Activated naive CD4-positive, alpha-beta T cell treated with anti-CD3 and anti-CD28 coated beads, Interleukin-2, amount 50 U/mL, for 24 hours (primary cell): ENCODE results near the gene SLC45A2.
"Not testable (repeated sequence)": the region's sequence is repeated elsewhere in the genome, so short reads cannot be mapped to it uniquely, and the experiment has no call there.

Experiments
- H3K27ac Mint-ChIP-seq: one replicate; pipeline ENCODE4 v1.8.0; 2021; ENCODE audit warnings: mild to moderate bottlenecking, mixed read lengths
- H3K27me3 Mint-ChIP-seq: one replicate; pipeline ENCODE4 v1.8.0; 2021; ENCODE audit warnings: mixed read lengths
- H3K36me3 Mint-ChIP-seq: one replicate; pipeline ENCODE4 v1.8.0; 2021; ENCODE audit warnings: mixed read lengths
- H3K4me1 Mint-ChIP-seq: one replicate; pipeline ENCODE4 v1.8.0; 2021; ENCODE audit warnings: mixed read lengths
- H3K4me3 Mint-ChIP-seq: one replicate; pipeline ENCODE4 v1.8.0; 2021; ENCODE audit warnings: mild to moderate bottlenecking, mixed read lengths
- H3K9me3 Mint-ChIP-seq: one replicate; pipeline ENCODE4 v1.8.0; 2021; ENCODE audit warnings: mixed read lengths

The SLC45A2 gene

DNA sequence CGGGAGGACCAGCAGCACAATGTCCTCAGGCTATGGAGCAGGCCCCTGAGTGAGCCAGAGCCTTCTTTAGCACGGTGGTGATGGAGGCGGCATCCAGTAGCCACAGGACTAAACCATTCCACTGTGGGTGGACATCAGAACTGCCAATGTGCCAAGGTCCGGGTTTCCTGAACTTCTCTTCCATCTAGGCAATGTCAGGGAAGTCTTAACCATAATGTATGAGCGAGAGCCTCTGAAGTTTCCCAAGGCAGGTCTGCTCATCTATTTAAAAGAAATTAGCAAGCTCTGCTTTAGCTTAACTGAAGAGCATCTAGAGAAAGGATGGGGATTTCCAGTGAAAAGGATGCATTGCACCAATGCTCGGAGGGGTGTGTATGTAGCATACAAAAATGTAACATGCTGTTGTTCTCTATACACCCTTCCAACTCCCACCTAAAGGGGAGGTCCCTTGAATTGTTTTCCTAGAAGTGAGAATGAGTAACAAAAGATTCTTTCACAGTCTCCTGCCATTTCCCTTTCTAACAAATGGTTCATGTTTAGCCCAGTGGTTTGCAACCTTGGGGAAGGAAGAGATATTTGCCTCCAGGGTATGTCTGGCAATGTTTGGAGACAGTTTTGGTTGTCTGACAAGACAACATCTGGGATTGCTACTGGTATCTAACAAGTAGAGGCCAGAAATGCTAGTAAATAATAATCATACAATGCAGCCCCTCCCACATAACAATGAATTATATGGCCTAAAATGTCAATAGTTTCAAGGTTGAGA lies 54.4 kb downstream of the SLC45A2 start:
- Mint-ChIP-seq H3K9me3 (no peaks in the 10 kb centered on the region), H3K27me3 (peaks cover 6% of the 10 kb centered on the region), H3K27ac (no peak overlapping the region), H3K36me3 (no peaks in the 10 kb centered on the region), H3K4me3 (no peak overlapping the region), H3K4me1 (no peaks in the 10 kb centered on the region)

DNA sequence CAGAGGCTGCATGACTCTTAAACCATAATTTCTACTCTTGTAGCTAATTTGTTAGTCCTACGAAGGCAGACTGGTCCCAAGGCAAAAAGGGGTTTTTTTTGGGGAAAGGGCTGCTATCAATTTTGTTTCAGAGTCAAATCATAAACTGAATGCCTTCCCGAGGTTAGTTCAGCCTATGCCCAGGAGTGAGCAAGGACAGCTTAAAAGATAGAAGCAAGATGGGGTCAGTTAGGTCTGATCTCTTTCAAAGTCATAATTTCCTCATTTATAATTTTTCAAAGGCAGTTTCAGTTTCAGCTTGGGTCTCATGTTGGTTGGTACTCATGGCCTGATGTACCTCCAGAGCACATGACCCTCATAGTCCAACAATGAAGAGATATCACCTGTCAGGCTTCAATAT lies 56.2 kb downstream of the SLC45A2 start:
- Mint-ChIP-seq H3K4me3 (no peak overlapping the region), H3K9me3 (no peaks in the 10 kb centered on the region), H3K36me3 (no peaks in the 10 kb centered on the region), H3K4me1 (no peaks in the 10 kb centered on the region), H3K27me3 (peaks cover 6% of the 10 kb centered on the region), H3K27ac (no peak overlapping the region)

DNA sequence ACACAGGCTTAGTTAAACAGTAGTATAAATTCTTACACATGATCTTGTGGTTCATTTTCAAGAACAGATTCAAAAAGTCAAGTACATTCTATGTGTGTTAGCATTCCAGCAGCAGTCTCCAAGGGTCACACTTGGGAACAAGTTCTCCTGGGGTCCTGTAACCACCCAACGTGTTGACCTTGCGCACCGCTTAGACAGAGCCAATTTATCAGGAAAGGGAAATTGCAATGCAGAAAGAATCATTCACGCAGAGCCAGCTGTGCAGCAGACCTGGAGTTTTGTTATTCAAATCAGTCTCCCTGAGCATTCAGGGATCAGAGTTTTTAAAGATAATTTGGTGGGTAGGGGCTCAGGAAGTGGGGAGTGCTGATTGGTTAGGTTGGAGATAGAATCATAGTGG lies 56.8 kb downstream of the SLC45A2 start:
- Mint-ChIP-seq H3K27ac (no peak overlapping the region), H3K9me3 (no peaks in the 10 kb centered on the region), H3K4me1 (no peaks in the 10 kb centered on the region), H3K27me3 (peaks cover 9% of the 10 kb centered on the region), H3K36me3 (no peaks in the 10 kb centered on the region), H3K4me3 (no peak overlapping the region)

DNA sequence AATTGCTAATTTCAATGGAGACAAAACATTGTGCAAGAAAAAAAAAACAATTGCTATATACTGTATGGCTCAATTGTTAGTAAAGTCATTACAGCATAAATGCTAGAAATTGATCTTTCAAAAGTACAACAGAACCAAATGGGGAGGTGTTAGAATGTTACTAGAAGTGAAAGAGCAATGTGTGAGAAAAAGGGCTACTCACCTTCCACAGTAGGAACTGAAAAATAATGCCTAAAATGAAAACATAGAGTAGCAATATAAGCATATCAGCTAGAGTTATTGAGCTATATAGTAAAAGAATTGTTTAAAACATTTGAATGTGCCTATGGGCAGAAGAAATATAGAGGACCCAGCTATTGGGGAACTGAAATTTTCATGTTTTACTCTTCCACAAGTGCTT lies 59.2 kb downstream of the SLC45A2 start:
- H3K4me1 Mint-ChIP-seq: no peaks in the 10 kb centered on the region

DNA sequence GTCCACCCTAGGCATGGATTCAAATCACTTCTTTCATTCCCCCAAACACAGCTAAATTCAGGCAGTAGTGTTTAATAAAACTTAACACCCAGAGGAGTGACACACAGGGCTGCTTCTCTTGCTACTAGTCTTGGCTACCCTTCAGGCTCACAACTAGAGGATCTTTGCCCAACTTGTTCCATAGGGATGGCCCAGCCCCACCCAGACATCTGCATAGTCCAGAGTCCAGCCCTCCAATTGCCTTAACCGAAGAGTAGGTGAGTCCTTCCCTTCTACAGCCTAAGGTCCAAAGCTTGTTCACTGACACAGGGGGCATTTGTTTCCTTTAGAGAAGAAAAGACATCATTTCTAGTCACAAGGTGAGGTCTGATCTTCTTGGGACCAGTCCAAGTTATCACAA lies 63.5 kb downstream of the SLC45A2 start:
- H3K4me3 Mint-ChIP-seq: no peak overlapping the region
- no peaks in the 10 kb centered on the region for H3K36me3 Mint-ChIP-seq
- H3K4me1 Mint-ChIP-seq: no peaks in the 10 kb centered on the region
- H3K27ac Mint-ChIP-seq: no peak overlapping the region
- H3K9me3 Mint-ChIP-seq: peaks cover 17% of the 10 kb centered on the region
- H3K27me3 Mint-ChIP-seq: peaks cover 17% of the 10 kb centered on the region

More for the DNA sequence above, 59.2 kb downstream of the SLC45A2 start:
- no peaks in the 10 kb centered on the region for H3K9me3 Mint-ChIP-seq
- H3K27me3 Mint-ChIP-seq: peaks cover 15% of the 10 kb centered on the region
- H3K27ac Mint-ChIP-seq: no peak overlapping the region
- no peak overlapping the region for H3K4me3 Mint-ChIP-seq
- H3K36me3 Mint-ChIP-seq: no peaks in the 10 kb centered on the region

DNA sequence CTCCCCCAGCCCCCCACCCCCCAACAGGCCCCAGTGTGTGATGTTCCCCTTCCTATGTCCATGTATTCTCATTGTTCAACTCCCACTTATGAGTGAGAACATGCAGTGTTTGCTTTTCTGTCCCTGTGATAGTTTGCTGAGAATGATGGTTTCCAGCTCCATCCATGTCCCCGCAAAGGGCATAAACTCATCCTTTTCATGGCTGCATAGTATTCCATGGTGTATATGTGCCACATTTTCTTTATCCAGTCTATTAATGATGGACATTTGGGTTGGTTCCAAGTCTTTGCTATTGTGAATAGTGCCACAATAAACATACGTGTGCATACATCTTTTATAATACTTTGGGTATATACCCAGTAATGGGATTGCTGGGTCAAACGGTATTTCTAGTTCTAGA lies 69.6 kb downstream of the SLC45A2 start:
- H3K9me3 Mint-ChIP-seq: peaks cover 23% of the 10 kb centered on the region
- not testable (repeated sequence) for H3K4me3 Mint-ChIP-seq, H3K27me3 Mint-ChIP-seq, H3K4me1 Mint-ChIP-seq, H3K27ac Mint-ChIP-seq, H3K36me3 Mint-ChIP-seq

DNA sequence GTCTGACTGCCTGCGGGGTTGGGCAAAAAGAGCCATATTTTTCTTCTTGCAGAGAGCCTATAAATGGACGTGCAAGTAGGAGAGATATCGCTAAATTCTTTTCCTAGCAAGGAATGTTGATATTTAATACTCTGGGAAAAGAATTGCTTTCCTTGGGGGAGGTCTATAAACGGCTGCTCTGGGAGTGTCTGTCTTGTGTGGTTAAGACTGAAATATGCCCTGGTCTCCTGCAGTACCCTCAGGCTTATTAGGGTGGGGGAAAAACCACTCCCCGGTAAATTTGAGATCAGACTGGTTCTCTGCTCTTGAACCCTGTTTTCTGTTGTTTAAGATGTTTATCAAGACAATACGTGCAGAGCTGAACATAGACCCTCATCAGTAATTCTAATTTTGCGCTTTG lies 78.2 kb downstream of the SLC45A2 start:
- H3K36me3 Mint-ChIP-seq, H3K27me3 Mint-ChIP-seq, H3K27ac Mint-ChIP-seq, H3K4me3 Mint-ChIP-seq, H3K4me1 Mint-ChIP-seq: not testable (repeated sequence)
- H3K9me3 Mint-ChIP-seq: peaks cover 29% of the 10 kb centered on the region

DNA sequence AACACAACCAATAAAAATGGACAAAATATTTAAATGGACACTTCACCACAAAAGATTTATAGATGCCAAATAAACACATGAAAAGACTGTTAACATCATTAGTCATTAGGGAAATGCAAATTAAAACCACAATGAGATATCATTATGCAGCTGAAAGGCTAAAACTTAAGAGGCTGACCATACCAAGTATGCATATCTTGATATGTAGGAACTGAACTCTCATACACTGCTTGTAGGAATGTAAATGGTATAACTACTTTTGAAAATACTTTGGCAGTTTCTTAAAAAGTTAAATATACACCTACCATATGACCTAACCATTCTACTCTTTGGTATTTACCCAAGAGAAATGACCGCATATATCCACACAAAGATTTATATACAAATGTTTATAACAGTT lies 79.1 kb downstream of the SLC45A2 start:
- H3K4me1 Mint-ChIP-seq: no peaks in the 10 kb centered on the region
- peaks cover 29% of the 10 kb centered on the region for H3K9me3 Mint-ChIP-seq
- H3K4me3 Mint-ChIP-seq: no peak overlapping the region
- peaks cover 7% of the 10 kb centered on the region for H3K27me3 Mint-ChIP-seq
- peaks cover 9% of the 10 kb centered on the region for H3K36me3 Mint-ChIP-seq
- no peak overlapping the region for H3K27ac Mint-ChIP-seq

DNA sequence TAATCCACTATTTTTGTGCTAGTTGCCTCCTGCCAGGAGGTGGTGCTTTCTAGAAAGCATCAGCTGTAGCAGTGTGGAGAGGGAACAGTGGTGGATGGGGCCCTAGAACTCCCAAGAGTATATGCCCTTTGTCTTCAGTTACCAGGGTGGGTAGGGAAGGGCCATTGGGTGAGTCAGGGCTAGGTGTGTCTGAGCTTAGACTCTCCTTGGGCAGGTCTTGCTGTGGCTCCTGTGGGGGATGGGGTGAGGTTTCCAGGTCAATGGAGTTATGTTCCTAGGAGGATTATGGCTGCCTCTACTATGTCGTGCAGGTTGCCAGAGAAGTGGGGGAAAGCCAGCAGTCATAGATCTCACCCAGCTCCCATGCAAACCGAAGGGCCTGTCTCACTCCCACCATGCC lies 81.4 kb downstream of the SLC45A2 start:
- Mint-ChIP-seq H3K27ac (no peak overlapping the region), H3K9me3 (peaks cover 19% of the 10 kb centered on the region), H3K4me1 (no peaks in the 10 kb centered on the region), H3K36me3 (peaks cover 9% of the 10 kb centered on the region), H3K4me3 (no peak overlapping the region), H3K27me3 (peaks cover 5% of the 10 kb centered on the region)

DNA sequence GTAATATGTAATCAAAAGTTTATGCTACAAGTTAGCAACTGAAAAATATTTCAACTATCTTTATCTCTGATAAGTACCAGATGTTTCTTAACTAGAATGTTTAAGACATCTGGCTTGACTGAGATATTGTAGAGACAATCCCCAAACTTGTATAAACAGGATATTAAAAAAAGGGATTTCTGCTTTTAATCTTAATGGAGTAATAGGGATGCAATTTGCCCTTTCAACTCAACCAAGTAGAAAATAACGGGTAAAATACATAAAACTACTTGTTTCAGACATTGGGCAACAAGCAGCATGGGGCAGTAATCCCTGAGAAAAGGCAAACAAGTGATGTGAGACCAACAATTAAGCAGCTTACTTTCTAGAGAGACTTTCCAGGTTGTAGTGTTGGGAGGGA lies 83.3 kb downstream of the SLC45A2 start:
- Mint-ChIP-seq H3K27ac (no peak overlapping the region), H3K27me3 (peaks cover 7% of the 10 kb centered on the region), H3K36me3 (peaks cover 5% of the 10 kb centered on the region), H3K4me1 (no peaks in the 10 kb centered on the region), H3K4me3 (no peak overlapping the region), H3K9me3 (peaks cover 14% of the 10 kb centered on the region)
